ENCODE results near the gene DLEC1.

DLEC1 gene

DNA sequence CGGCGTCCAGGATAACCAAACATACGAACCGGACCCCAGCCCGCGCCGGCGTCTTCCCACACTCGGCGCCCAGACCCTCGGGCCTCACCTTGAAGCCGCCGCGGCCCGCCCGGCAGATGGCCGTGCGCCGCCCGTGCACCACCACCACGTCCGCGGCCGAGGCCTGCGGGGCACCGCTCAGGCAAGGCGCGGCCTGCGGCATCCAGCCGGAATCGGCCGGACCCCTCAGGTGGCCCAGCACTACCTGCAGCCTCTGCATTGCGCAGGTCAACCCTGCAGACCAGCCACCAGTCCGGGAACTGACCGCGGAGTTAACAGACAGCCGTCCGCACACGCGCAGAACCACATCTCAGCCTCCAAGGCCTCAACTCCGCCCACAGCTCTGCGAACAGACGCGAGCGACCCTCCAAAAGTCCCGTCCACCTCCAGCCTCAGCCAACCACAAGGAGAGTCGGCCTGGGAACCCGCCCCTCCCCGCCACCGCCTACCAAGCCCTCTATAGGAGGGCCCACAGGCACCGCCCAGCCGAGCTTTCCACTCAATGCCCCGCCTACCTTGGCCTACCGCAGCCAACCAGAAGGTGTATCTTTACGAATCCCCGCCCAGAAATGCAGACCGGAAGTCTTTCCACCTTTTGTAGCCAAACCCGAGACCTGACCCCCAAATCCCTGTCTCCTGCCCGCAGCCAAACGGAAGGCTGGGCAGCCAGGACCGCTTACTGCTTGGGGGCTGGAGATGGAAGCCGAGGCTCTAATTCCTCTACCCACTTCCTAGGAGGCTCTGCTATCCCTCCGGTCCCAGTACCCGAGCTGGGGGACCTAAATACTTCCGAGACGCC, 98.0 kb downstream of the DLEC1 start, which contains the start of gene ACAA1:
TSS of gene ACAA1 (minus strand) at position 351 of the 838 bp plus-strand sequence. CDS start at position 259, 92 bp downstream.
- DNase-seq (ENCODE audit: low read depth, low spot score) = peak; percentile 97

DNA sequence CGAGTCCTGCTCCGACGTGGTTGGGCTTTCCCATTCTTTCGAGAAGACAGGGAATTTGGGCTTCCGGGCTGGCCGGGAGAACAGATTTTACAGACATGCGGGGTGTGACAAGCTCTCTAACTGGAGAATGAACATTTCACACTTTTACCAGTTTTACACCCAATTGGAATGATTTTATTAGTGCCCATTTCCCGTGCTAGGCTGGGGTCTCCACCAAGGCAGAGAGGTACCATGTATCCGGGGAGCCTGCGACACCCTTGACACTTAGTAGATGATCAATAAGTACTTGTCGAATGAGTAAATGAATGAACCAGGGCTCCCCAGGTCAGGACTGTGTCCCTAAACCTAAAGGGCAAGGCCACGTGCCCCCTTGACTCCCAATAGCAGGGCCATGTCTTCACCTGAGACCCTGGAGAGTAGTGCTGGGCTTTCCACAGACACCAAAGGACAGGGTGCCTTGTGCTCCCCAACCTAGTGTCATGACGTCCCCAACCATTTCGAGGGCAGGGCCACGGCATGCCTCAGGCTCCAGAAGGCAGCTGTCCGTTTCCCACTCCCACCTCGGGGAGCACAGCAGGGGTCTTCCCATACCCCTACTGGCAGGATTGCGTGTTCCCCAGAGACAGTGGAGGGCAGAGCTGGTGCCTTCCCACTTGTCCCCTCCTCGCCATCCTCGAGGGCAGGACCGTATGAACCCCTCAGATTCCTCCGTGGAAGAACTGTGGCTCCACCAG, 98.8 kb downstream of the DLEC1 start:
- DNase-seq (ENCODE audit: low read depth, low spot score) = peak; percentile 46

DNA sequence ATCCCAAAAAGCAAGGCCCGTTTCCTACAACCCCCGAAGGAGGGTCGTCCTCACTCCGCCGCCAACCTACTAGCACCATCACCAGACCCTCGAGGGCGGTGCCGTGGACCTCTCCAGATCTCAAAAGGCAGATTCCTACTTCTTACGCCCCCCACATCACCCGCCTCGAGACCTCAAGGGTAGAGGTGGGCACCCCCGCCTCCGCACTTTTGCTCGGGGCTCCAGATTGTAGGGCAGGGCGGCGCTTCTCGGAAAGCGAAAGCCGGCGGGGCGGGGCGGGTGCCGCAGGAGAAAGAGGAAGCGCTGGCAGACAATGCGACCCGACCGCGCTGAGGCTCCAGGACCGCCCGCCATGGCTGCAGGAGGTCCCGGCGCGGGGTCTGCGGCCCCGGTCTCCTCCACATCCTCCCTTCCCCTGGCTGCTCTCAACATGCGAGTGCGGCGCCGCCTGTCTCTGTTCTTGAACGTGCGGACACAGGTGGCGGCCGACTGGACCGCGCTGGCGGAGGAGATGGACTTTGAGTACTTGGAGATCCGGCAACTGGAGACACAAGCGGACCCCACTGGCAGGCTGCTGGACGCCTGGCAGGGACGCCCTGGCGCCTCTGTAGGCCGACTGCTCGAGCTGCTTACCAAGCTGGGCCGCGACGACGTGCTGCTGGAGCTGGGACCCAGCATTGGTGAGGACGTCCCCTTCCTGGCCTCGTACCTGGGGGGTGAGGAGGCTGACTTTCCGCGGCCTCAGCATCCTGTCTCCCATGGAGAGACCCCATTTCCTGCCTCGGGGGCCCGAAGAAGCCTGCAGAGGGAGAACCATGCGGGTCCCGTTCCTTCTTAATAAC, 99.6 kb downstream of the DLEC1 start, which contains the start of gene MYD88:
TSS of gene MYD88 (plus strand) at position 313 of the 842 bp plus-strand sequence. CDS start at position 353, 40 bp downstream.
- DNase-seq (ENCODE audit: low read depth, low spot score) = no peak

DNA sequence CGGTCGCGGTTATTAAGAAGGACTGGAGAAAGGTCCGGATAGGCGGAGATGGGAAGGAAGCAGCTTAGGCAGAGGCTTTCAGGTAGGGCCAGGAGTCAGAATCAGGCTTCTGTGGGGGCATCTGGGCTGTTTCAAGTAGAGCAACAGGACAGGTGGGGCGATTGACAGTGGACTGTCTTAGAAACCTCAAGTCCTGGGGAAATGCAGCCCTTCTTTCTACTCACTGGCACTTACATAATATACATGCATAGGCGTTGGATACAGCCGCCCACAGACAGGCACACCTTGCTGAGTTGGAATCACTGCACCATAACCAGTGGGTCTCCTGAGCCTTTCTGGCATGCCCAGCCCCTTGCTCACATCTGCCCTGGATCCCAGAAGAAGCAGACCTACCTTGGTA, 100.2 kb downstream of the DLEC1 start:
- DNase-seq (ENCODE audit: low read depth, low spot score) = no peak

DNA sequence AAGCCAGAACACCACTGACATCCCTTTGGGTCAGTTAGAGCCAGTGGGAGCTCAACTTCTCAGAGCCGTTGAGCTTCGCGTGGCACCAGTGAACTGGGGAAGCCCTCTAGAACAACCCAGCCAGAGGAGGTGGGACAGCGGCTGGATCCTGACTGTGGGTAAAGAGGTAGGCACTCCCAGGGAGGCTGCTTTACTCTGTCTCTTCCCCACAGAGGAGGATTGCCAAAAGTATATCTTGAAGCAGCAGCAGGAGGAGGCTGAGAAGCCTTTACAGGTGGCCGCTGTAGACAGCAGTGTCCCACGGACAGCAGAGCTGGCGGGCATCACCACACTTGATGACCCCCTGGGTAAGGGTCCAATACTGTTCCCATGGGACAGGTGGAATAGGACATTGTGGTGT, 100.6 kb downstream of the DLEC1 start:
- DNase-seq (ENCODE audit: low read depth, low spot score) = no peak

DNA sequence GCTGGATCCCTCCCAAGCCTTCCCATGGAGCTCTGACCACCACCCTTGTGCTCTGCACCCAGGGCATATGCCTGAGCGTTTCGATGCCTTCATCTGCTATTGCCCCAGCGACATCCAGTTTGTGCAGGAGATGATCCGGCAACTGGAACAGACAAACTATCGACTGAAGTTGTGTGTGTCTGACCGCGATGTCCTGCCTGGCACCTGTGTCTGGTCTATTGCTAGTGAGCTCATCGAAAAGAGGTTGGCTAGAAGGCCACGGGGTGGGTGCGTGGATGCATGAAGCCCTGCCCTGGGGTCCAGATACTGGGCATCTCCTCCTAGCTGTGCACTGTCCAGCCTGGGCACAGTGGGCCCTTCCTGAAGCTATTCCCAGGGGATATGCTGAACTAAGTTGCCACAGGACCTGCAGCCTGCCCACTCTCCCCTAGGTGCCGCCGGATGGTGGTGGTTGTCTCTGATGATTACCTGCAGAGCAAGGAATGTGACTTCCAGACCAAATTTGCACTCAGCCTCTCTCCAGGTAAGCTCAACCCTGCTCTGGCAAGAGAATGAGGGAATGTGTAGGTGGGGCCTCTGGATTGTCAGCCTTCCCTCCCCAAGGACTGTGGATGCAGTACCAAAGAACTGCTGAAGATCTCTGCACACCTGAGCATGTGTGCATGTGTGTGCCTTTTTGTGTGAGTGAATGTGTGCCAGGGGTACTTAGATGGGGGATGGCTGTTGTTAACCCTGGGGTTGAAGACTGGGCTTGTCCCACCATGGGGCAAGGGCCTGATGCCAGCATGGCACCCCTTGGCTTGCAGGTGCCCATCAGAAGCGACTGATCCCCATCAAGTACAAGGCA, 101.5 kb downstream of the DLEC1 start:
- no peak for DNase-seq (ENCODE audit: low read depth, low spot score)

DNA sequence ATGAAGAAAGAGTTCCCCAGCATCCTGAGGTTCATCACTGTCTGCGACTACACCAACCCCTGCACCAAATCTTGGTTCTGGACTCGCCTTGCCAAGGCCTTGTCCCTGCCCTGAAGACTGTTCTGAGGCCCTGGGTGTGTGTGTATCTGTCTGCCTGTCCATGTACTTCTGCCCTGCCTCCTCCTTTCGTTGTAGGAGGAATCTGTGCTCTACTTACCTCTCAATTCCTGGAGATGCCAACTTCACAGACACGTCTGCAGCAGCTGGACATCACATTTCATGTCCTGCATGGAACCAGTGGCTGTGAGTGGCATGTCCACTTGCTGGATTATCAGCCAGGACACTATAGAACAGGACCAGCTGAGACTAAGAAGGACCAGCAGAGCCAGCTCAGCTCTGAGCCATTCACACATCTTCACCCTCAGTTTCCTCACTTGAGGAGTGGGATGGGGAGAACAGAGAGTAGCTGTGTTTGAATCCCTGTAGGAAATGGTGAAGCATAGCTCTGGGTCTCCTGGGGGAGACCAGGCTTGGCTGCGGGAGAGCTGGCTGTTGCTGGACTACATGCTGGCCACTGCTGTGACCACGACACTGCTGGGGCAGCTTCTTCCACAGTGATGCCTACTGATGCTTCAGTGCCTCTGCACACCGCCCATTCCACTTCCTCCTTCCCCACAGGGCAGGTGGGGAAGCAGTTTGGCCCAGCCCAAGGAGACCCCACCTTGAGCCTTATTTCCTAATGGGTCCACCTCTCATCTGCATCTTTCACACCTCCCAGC, 102.4 kb downstream of the DLEC1 start:
- no peak for DNase-seq (ENCODE audit: low read depth, low spot score)

DNA sequence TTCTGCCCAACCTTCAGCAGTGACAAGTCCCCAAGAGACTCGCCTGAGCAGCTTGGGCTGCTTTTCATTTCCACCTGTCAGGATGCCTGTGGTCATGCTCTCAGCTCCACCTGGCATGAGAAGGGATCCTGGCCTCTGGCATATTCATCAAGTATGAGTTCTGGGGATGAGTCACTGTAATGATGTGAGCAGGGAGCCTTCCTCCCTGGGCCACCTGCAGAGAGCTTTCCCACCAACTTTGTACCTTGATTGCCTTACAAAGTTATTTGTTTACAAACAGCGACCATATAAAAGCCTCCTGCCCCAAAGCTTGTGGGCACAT, 102.9 kb downstream of the DLEC1 start:
- DNase-seq (ENCODE audit: low read depth, low spot score) = no peak

DNA sequence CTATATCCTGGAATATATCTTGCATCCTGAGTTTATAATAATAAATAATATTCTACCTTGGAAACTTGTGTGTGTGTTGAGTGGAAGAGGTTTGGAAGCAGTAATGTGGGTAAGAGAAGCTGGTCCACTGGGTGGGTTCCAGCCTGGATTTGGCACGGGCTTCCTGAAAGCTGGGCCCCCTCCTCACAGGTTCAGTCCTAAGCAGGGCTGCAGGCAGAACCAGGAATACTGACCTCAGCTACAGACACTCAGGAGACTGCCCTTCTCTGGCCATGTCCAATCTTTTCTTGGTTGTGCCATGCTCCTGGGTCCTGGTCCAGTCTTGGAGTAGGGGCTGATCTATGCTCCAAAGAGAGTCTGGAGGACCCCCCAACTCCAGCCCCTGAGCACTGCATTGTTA, 104.0 kb downstream of the DLEC1 start:
- no peak for DNase-seq (ENCODE audit: low read depth, low spot score)

DNA sequence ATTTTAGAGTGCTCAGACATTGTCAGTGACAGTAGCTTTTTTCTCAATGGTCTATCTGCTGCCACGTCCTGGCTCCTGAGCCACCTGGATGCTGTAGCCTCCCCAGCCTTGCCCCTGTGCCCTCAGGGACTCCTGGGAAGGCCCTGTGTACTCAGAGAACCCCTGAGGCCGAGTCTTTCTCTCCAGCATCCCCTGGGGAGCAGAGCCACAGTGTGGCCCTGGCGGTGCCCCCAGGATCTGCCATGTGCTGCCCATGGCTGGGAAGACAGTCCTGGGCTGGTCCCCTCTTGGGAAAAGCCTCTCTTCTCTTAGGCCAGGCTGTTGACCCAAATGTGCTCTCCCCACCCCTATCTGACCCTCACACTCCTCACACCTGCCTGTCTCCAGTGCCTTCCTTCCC, 104.5 kb downstream of the DLEC1 start:
- DNase-seq (ENCODE audit: low read depth, low spot score) = no peak

DNA sequence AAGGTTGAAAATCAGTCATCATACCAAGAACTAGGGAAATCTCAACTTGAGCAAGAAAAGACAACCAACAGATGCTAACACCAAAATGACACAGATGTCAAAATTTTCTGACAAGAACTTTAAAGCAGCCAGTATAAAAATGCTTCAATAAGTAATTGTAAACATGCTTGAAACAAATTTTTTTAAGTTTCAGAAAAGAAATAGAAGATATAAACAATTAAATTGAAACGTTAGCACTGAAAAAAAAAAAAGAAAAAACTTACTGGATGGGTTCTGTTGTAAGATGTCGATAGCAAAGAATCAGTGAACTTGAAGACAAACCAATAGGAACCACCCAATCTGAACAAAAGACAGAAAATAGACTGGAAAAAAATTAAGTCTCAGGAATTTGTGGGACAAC, 107.5 kb downstream of the DLEC1 start:
- no peak for DNase-seq (ENCODE audit: low read depth, low spot score)

DNA sequence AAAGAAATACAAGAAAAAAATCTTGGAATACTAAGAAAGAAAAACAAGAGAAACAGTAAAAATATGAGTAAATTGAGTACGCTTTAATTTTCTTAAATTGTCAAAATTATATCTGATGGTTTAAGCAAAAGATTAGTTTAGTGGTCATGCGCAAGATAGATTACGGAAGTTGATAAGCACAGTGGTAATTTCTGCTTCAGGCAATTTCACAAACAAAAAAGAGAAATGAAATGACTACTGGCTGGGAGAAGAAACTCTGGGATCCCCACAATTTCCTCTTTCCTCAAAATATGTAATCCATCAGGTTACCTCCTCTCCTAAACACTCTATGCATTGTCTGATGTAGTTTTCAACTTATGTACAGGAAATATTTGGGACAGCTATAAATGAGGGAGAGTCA, 108.4 kb downstream of the DLEC1 start:
- no peak for DNase-seq (ENCODE audit: low read depth, low spot score)

DNA sequence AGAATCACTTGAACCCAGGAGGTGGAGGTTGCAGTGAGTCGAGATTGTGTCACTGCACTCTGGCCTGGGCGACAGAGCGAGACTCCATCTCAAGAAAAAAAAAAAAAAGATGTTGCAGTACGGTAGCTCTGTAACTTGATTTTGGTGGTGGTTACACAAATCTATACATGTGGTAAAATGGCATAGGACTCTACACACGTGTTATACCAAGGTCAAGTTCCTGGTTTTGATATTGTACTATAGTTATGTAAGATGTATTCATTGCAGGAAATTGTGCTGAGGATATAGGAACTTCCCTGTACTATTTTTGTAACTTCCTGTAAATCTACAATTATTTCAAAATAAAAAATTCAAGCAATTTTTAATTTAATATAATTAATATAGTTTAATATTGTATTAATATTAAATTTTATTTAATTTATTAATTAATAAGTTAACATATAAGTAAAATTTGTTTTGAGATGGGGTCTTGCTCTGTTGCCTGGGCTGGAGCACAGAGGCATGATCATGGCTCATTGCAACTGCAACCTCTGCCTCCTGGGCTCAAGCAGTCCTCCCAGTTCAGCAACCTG, 109.4 kb downstream of the DLEC1 start:
- no peak for DNase-seq (ENCODE audit: low read depth, low spot score)

DNA sequence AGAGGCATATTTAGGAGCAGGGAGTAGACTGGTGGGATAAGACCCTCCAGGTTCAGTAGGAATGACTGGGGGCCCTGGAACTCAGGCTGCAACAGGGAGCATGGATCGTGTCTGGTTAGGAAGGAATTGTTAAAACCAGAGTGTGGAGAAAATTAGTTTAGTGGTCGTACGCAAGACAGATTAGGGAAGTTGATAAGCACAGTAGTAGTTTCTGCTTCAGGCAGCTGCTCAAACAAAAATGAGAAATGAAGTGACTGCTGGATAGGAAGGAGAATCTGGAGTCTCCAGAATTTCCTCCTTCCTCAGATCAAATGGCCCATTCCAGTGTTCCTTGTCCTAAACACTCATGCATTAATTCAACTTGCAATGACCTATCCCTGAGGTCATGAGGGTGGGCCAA, 110.7 kb downstream of the DLEC1 start:
- no peak for DNase-seq (ENCODE audit: low read depth, low spot score)

DNA sequence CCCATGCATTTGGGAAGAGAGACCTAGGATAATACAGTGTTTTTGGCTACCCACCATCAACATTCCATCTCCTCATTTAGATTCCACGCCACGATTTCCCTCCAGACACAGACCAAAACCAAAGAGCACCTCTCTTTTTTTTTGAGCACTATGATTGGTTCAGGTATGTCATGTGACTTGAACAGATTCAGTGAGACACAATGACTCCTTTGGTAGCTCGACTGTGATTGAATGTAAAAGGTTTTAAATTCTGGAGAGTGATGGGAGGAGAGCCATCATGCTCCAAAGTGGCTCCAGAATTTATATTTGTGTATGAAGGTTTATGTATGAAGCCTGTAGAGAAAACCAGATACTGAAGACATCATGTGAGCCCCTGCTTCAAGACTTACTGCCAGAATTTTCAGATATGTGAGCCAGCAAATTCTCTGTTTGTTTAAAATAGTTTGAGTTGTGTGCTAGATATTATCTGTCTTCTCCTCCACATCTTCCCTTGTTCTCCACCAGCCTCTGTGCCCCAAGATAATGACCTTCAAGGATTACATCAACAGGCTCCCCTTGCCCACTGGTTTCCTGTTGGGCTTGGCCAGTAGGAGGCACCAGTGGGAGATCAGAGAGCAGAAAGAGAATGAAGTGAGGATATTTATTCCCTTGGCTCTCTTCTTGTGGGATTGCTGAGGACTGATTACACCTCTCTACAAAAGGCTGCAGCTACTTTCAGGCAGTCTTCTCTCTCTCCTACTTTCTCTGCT, 111.9 kb downstream of the DLEC1 start:
- no peak for DNase-seq (ENCODE audit: low read depth, low spot score)

DNA sequence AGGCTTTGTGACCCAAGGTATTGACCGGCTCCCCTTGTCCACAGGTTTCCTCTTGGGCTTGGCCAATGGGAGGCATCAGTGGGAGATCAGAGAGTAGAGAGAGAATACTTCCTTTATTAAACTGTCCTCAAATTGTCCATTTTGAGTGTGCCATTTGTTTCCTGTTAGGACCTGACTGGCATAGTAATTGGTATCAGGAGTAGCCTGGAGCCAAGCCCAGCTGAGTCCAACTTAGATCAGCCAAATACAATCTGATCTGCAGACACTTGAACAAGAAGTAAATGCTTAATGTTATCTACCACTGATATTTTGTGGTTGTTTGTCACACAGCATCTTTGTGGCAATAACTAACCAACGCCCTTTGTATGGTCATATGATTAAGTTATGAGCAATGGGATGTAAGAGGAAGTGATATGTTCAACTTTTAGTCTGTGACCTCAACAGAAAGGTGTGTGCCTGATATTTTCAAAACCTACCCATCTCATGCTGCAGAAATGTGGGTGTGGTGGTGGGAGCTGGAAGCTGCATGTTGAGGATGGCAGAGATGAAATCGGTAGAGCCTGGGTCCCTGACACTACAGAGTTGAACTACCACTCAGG, 112.8 kb downstream of the DLEC1 start:
- DNase-seq (ENCODE audit: low read depth, low spot score) = no peak

DNA sequence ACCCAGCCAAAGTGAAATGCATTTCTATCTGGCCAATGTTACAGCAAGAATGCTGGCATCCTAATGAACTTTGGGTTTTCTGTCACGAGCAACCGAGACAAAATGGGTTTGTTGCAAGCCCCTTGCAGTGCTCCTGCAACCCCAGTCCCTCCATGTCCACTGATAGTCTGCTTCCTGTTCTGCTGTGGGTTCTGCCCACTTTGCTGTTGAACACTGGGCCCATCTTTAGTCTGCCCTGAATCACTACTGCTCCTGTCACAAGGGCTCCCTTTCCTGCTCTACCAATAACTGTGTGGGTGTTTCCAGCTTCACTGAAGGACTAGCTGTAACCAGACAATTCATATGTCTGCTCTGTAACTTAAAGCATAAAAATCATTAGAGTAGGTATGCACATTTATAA, 113.6 kb downstream of the DLEC1 start:
- no peak for DNase-seq (ENCODE audit: low read depth, low spot score)

DNA sequence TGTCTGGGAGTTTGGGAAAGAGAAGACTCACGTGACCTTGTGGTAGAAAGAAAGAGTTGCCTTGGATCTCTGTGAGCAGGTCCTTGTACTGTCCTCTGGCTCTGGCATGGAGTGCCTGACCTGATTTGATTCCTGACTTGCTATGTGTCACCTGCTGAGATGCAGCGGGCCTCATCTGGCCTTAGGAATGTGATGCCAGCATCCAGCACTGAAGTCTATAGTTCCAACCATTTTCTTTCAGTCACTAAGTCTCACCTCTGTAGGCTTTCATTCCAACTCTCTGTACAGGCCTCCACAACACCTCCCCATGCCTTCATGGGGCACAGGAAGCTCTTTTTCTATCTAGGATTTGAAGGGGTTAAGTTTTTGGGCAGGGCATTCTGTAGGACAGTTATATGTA, 114.2 kb downstream of the DLEC1 start:
- no peak for DNase-seq (ENCODE audit: low read depth, low spot score)

DNA sequence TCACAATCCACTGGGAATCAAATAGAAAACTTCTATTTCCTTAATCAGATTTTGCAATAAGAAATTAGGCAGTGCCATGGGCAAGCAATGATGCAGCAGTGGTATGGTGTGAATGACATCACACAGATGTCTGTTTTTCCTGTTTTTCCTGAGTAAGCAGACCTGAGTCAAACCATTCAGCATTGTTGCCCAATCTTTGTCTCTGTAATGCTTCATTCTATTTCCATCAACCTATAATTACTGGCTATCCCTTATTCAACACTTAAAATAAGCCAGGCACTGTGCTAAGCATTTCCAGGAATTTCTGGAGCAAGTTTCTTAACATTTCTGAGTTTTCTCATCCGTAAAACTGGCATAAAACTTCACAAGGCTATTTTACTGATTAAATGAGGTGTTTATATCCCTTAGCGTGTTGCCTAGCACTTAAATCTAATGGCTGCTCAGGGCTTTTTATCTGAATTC, 115.1 kb downstream of the DLEC1 start:
- no peak for DNase-seq (ENCODE audit: low read depth, low spot score)
